ENCODE measurements around the gene IRF3.

DNA sequence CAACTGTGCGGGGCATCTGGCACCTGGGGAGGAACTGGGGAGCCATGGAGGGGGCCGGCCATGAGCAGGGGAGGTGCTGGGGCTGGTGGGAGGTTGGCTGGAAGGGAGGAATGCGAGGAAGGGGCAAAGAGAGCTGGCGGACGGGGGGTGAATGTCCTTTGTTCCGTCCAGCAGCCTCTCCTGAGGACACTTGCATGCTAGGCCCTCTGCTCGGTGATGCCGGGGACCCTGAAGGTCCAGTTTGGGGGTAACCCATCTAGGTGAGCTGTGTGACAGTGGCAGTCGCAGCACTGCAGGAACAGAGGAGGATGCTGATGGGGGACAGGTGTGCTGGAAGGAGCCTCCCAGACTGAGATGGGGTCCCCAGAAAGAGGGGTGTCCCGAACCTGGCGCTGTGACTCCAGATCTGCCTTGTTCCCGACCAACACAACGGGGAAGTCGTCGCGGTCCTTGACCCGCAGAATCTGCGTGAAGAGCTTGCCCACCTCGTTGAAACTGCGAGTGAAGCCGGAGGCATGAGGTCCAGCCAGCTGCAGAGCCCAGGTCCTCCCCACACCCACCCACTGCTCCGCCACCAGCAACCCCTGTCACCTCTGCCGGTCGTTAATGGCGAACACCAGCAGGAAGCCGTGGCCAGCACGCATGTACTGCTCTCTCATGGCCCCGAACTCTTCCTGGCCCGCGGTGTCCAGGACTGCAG is 29.3 kb downstream of the IRF3 start:
- TF ChIP-seq, protein P1, sequence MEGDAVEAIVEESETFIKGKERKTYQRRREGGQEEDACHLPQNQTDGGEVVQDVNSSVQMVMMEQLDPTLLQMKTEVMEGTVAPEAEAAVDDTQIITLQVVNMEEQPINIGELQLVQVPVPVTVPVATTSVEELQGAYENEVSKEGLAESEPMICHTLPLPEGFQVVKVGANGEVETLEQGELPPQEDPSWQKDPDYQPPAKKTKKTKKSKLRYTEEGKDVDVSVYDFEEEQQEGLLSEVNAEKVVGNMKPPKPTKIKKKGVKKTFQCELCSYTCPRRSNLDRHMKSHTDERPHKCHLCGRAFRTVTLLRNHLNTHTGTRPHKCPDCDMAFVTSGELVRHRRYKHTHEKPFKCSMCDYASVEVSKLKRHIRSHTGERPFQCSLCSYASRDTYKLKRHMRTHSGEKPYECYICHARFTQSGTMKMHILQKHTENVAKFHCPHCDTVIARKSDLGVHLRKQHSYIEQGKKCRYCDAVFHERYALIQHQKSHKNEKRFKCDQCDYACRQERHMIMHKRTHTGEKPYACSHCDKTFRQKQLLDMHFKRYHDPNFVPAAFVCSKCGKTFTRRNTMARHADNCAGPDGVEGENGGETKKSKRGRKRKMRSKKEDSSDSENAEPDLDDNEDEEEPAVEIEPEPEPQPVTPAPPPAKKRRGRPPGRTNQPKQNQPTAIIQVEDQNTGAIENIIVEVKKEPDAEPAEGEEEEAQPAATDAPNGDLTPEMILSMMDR (IDR thresholded peaks at IDR 0.05), result no peak
- TF ChIP-seq POLR2A (IDR thresholded peaks at IDR 0.05), result no peak
